Stimulated activated CD8-positive, alpha-beta memory T cell treated with anti-CD3 and anti-CD28 coated beads, Interleukin-7, amount 100 ng/mL, for 48 hours (primary cell): ENCODE measurements around the gene PPP3CB.
"Not testable (repeated sequence)": the region's sequence is repeated elsewhere in the genome, so short reads cannot be mapped to it uniquely, and the experiment has no call there.

ENCODE experiments used
- DNase-seq, 2 donors: peaks; one replicate each; pipeline ENCODE4 v3.0.0-alpha.2; 2020; ENCODE audit warnings: low read depth in 1 of 2; ENCODE audit errors: extremely low read depth in 1 of 2

PPP3CB gene

GRCh38 chr10:73416571-73416970, 79.3 kb downstream of the PPP3CB start:
- DNase-seq: no peak

- no peak for DNase-seq
Observed at GRCh38 chr10:73414230-73414945, 81.4 kb downstream of the PPP3CB start.

GRCh38 chr10:73413528-73414229, 82.1 kb downstream of the PPP3CB start, which contains the start of gene ANXA7:
ANXA7 (minus strand) TSS chr10:73414058; CDS start chr10:73400856, 13,202 bp downstream.
- peak; percentile 91 for DNase-seq

- DNase-seq: peak in 1 of 2 donors; percentile 21
Observed at GRCh38 chr10:73413108-73413527, 82.7 kb downstream of the PPP3CB start.

- DNase-seq: no peak
Observed at GRCh38 chr10:73410897-73411296, 84.9 kb downstream of the PPP3CB start.

GRCh38 chr10:73408978-73409521, 86.8 kb downstream of the PPP3CB start:
- no peak for DNase-seq

GRCh38 chr10:73408061-73408460, 87.8 kb downstream of the PPP3CB start:
- DNase-seq: no peak

GRCh38 chr10:73407495-73407894, 88.3 kb downstream of the PPP3CB start:
- DNase-seq: no peak

- DNase-seq: no peak
Observed at GRCh38 chr10:73406846-73407245, 89.0 kb downstream of the PPP3CB start.

GRCh38 chr10:73405556-73405955, 90.3 kb downstream of the PPP3CB start:
- DNase-seq: no peak

GRCh38 chr10:73404690-73405089, 91.1 kb downstream of the PPP3CB start:
- DNase-seq: no peak

- no peak for DNase-seq
Observed at GRCh38 chr10:73401636-73402035, 94.2 kb downstream of the PPP3CB start.

GRCh38 chr10:73399063-73399462, 96.8 kb downstream of the PPP3CB start:
- no peak for DNase-seq

- no peak for DNase-seq
Observed at GRCh38 chr10:73398024-73398423, 97.8 kb downstream of the PPP3CB start.

GRCh38 chr10:73394325-73394724, 101.5 kb downstream of the PPP3CB start:
- not testable (repeated sequence) for DNase-seq

- no peak for DNase-seq
Observed at GRCh38 chr10:73388228-73388627, 107.6 kb downstream of the PPP3CB start.

- no peak for DNase-seq
Observed at GRCh38 chr10:73386583-73386982, 109.2 kb downstream of the PPP3CB start.
